Activated effector memory CD4-positive, alpha-beta T cell treated with anti-CD3 and anti-CD28 coated beads, Interleukin-2, amount 50 U/mL, for 16 hours (primary cell): Measurements from ENCODE around the gene GUCY1B1.

Experiments used
- DNase-seq: peaks from one replicate; pipeline ENCODE4 v3.0.0-alpha.2; 2020

GUCY1B1 gene

DNA sequence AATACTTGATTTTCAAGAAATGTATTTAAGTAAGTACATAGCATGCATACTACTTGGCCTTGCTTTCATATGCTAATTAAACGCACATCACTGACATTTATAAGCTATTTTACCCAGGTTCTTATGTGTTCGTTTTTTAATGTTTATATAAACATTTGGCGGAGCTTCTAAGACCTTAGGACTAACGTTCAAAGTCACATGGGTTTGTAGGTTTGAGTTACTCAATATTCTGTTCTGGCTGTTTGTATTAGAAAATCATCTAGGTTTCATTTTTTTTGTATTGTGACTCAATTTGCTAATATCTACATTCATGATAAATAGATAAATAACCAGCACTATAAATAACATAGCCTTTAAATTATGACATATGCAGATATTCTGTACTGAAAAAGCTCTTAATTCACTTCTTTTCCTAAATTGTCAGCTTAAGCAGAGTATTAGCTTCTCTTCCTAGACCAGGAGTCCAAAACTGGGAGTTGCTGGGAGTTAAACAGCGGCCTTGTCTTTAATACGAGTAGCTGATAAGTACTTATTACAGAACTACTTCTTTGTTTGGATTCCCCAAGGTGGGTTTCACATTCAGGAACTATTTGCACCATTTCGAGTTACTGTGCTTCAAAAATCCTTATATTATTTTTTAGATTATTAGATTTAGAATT lies 42.0 kb downstream of the GUCY1B1 start:
- no peak for DNase-seq

DNA sequence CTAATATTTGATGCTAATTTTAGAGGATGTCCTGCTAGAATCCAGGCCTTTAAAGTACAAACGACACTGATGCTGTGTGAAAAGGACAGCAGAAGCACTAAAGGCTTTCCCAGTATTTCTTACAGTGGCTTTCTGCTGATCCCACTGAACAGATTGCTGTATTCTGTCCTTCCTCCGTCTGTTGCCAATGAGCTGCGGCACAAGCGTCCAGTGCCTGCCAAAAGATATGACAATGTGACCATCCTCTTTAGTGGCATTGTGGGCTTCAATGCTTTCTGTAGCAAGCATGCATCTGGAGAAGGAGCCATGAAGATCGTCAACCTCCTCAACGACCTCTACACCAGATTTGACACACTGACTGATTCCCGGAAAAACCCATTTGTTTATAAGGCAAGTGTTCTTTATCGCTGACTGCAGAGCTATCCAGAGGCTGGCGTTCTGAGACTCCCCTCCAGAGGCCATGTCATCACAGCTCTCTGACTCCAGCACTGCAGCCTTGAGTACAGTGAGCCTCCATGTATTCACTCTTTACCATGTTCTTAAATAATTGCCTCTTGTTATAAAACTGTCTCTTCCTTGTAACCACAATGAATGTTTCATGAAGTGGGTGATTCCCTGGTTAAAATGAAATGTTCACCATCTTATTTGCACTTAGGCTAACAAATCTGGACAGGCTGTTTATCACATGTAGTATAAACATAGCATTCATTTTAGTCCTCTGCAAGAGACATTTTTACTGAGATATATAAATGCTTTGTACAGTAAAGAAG lies 43.6 kb downstream of the GUCY1B1 start:
- no peak for DNase-seq

GRCh38 chr4:155805016-155805415 lies 46.2 kb downstream of the GUCY1B1 start:
- no peak for DNase-seq

DNA sequence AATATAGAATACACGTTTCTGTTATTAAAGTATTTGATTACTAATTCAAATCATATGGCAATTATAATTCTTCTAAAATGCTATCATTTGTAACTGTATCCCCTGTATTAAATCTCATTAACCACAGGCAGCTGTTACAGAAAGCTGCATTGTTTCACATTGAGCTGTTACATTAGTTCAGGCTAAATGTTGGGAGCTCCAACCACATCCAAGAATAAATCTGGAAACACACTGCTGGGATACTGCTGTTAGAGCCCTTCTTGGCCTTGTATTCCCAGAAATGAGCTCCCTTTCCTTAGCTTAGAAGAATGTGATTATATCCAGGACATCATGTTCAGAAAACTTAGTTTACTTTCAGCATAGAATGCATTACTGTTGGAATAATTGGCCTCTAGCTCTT lies 48.2 kb downstream of the GUCY1B1 start:
- DNase-seq = no peak

DNA sequence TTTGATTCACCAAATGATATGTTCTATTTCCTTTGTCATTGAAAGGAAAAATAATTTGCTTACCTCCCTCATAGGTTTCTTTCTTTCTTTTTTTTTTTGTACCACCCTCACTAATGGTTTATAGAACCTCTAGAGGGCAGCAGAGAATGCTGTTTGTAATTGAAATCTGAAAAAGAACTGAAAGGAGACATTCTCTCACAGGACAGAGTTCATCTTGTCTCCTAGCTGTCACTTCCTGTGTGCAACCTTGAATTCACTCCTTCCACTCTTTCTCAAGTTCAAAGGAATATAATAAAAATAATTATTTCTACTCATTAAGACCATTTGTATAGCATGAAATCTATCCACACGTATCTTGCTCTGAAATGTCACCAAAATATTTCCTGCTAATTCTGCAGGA lies 51.0 kb downstream of the GUCY1B1 start:
- DNase-seq = no peak

GRCh38 chr4:155811083-155811482 lies 52.3 kb downstream of the GUCY1B1 start:
- DNase-seq = no peak

DNA sequence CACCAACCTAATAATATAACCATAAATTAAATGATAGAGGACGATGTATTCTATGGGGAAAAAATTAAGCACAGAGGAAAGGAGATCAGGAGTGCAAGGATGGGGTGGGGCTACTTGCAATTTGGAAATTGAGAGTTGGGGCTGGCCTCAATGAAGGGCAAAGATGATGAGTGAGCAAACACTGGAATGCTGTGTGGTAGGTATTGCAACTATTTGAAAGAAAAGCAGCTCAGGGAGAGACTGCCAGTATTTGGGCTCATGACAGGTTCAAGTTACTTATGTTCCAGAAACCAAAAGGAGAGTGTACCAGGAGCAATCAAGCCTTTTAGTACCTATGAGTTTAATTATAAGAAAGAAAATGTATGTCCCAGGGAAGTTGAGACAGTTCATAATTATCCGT lies 59.8 kb downstream of the GUCY1B1 start:
- no peak for DNase-seq

DNA sequence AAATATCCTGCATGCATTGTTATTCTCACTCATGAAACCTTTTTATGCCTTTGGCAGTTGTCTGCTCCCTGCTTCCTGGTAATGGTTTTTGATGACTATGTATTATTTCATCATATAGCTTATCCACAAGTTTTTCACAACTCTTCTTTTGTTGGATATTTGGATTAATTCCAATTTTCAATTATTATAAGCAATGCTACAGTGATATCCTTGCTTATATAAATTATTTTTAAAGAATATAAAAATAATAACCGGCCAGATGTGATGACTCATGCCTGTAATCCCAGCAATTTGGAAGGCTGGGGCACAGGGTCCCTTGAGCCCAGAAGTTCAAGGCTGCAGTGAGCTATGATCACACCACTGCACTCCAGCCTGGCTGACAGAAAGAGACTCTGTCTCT lies 60.2 kb downstream of the GUCY1B1 start:
- DNase-seq = no peak

DNA sequence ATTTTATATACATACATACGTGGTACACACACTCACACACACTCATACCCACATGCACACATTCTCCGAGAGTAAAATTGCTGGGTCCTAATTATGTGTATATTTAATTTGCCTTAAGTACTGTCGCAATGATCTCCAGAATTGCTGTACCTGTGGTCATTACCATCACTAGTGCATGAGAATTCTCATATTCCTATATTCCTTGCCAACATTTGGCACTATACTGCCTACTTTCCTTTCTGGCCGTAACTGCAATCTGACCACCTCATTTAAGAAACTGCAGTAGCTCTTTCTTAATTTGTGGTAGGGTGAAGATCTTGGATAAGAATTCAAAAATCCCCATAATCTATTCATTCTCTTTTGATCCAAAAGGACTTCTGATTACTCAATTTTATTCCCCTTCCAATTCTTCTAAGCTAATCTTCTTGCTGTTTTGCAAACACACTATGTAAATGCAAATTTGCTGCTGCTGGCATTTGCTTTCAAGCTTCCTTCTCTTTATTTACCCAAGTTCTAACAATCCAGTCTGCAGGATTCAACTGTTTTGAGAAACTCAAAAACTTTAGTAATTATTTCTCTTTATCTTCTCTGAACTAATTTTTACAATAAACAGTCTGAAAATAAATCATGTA lies 62.2 kb downstream of the GUCY1B1 start:
- DNase-seq = no peak

DNA sequence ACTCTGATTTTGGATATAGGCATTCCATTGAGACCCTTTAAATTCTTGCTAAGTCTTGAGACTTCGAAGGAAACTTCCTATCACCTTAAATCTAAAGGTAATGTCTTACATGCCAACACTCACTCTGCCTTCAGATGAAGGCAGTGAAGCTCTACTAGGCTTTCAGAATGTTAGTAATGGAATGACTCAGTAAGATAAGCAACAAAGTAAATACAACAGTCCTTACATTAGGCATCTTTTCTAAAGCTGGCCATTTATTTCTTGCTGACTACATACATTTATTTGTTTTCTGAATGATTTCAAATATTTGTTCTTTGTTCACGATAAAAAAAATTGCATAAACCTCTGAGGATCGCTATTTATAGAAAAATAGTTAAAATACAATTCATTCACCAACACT lies 63.8 kb downstream of the GUCY1B1 start:
- no peak for DNase-seq

DNA sequence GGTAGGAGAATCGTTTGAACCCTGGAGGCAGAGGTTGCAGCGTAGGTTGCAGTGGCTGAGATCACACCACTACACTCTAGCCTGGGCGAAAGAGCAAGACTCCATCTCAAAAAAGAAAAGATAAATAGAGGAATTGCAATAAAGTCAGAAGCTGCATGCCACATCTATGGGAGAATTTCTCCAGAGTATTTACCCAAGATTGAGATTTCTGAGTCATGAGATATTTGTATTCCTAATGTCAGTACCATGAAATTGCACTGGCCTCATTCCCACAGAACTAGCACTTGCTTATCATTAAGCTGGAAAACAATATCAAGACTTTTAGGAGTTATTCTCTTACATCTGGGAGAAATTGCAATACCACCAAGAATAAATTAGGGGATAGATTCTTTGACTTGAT lies 69.8 kb downstream of the GUCY1B1 start:
- DNase-seq = no peak

- no peak for DNase-seq
These were observed 73.8 kb downstream of the GUCY1B1 start for GRCh38 chr4:155832664-155833063.

DNA sequence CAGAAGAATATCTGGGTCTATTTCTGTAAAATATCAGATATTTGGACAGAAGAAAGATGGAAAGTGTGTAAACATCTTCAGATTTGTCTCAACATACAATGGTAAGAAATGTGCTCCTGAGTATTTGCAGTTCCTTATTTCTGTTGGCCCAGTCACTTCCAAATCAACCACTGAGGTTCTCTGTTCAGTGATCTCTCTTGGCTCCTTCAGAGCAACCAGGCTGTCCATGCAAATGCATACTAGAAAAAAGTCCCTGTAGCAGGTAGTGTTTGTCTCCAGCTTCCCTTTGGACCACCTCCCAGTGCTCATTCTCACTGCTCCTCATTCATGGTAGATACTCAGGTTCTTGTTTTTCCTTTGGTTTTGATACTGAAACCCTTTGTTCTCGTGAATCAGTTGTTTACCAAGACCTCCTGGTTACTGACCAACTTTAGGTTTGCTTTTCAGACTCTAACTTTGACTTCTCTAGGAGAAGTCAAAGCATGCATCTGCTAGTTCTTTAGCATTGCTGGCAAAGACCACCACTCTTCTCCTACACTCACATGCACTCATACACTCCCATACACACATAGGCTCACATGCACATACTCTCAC lies 78.5 kb downstream of the GUCY1B1 start:
- no peak for DNase-seq

DNA sequence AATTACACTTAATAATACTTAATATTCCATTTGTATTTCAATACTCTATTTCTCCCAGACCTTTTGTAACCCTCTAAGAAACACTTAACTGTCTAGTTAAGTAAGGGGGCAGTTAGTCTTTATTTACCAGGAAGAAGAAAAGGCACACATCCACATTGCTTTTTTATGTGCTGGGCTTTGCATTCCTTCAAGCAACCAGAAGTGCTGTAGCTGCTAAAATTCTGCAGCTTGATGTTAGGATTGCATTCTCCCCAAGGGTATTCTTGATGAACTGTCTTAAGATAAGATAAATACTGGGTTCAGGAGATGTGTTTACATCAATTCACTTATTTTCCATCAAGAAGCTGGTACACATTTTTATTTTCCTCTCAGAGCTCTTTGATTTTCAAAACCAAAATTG lies 83.3 kb downstream of the GUCY1B1 start:
- DNase-seq = no peak

GRCh38 chr4:155846929-155847328 lies 88.1 kb downstream of the GUCY1B1 start:
- DNase-seq = no peak

DNA sequence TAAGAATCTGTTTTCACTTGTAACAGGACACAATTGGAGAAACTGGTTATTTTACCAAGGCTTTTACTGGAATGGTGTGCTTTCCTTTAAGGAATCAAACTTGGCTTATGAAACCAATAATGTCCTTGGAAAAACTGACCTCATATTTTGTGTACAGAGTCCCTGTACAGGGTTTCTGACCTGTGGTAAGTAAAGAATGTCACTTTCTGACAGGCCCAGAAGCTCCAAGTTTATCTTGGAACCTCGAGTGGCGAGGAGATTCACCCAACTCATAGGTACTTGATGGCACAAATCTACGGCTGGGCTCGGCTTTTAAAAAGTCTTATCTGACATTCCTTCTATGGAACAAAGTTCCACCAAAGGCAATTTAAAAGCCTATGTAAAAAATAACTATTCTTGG lies 90.2 kb downstream of the GUCY1B1 start:
- no peak for DNase-seq

GRCh38 chr4:155853189-155853588 lies 94.4 kb downstream of the GUCY1B1 start:
- no peak for DNase-seq

DNA sequence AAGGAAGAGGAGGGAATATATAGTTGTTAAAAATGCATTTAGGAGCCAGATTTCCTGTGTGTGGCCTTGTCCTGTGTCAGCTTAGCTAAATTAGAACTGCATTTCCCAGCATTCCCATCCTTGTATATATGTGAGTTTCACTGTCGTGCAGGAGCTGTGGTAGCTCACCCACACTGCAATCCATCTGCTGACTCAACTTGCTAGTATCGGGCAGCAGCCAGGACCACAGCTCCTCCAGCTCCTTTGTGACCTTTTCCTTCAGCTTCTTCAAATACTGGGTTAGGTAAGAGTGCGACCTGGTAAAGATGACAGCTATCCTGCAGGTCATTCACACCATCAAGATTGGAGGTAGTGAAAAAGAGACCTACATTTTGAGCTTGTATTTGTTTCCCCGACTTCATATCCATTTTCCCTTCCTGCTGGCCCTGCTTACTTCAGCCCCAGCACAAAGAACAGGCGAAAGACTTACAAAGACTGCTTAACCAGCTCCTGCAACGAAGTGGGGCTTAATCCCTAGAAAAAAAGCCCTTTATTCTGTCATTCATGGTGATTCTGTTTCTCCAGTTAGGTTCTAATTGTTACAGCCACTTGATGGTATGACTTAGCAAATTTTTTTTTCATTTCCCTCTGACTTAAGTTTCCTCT lies 95.9 kb downstream of the GUCY1B1 start:
- DNase-seq = no peak

GRCh38 chr4:155855897-155856296 lies 97.1 kb downstream of the GUCY1B1 start:
- no peak for DNase-seq
